Skeletal muscle cell (primary cell): ENCODE measurements around the gene SAMD13.

Source experiments
- DNase-seq: peaks from one replicate; pipeline ENCODE4 v3.0.0-alpha.2; 2010; ENCODE audit warnings: low read depth
- H3K4me3 ChIP-seq: 2 replicates; pipeline ENCODE4 v1.5.1; 2011; ENCODE audit warnings: low read depth, mild to moderate bottlenecking, control low read depth, low read length, moderate library complexity

Gene SAMD13

DNA sequence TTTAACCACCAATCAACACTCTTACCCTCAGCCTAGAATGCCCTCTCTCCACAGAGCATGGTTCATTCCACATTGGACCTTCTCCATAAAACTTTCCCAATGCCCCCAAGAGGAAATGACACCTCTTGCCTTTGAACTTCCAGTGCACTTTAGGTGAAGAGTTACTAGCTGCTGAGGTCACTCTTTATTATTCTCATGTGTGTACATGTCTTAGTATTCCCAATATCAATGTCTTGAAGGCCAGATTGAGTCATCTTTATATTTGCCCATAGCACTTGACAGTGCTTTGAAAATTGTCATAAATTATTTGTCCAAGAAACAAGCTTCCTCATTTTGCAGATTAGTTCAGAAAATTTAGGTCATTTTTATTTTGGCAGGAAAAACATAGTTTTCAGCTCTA lies 88.7 kb downstream of the SAMD13 start:
- DNase-seq, result no peak

DNA sequence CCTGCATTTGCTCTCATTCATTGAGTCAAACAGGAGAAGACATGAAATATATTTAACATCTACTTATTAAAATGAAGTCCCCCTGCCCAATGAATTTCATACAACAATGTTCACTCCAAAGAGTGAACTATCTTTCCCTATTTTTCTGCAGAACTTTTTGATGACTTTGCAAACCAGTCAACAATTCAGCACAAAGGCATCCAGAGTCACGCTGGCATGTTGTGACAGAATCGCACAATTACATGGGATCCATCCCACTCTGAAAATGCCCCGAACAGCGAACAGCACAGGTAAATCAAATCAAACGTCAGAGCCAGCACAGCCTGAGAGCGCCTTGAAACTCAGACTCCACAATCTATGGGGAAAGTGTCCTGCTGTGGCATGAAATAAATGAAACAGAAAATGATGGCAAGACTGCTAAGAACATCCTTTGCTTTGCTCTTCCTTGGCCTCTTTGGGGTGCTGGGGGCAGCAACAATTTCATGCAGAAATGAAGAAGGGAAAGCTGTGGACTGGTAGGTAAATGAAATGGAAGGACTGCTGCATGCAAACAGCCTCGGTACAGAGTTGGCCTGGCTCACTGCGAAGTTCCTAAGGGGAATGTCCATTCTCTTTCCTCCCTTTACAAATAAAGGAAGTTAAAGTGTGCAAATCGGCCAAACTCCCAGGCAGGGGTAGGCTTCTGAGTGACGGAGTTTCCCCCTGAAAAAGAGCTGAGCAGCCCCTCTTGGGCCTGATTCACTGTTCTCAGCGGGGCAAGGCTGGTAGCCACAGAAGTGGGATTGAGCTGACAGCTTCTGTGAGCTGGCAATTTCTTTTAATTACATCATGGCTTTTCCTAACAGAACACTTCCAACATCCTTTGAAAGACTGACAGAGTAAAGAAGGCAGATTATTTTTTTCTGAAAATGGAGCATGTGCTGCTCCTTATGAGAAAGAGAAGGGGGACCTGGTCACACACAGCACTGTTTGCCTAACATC lies 97.0 kb downstream of the SAMD13 start, which contains the start of gene DNASE2B:
Gene DNASE2B, plus strand, starts transcription at position 310 of the 981 bp plus-strand sequence. Its CDS starts 81 bp downstream, at position 391.
- H3K4me3 ChIP-seq, result no peak within 1 kb of the TSS
- no peak for DNase-seq

More for the DNA sequence above, 88.7 kb downstream of the SAMD13 start:
- no peak overlapping the region for H3K4me3 ChIP-seq
